Prostate gland (tissue), 2 donors: ENCODE data around the gene COPG2. TPM values are rescaled to one million over a fixed set of nuclear protein-coding genes. Genes with fewer than 3 reads are reported as not detected.
"Not testable (repeated sequence)": the region's sequence is repeated elsewhere in the genome, so short reads cannot be mapped to it uniquely, and the experiment has no call there.

ENCODE experiments used
- DNase-seq: peaks from one replicate; pipeline ENCODE4 v3.0.0-alpha.2; 2019; ENCODE audit warnings: low spot score
- H3K27ac ChIP-seq, 2 donors: fragments of 200-600 bp; sonication (generic); 2 replicates each; pipeline ENCODE4 v1.5.1; 2017 to 2019
- H3K27me3 ChIP-seq: fragments of 200-600 bp; sonication (generic); replicated peaks from 2 replicates; pipeline ENCODE4 v1.5.1; 2019; ENCODE audit not compliant: insufficient read depth
- H3K36me3 ChIP-seq, 2 donors: fragments of 200-600 bp; sonication (generic); 1 replicate in 1 of 2; 2 replicates in 1 of 2; pipeline versions ENCODE4 v1.5.1 to v1.8.1; 2017 to 2019
- H3K4me1 ChIP-seq: fragments of 200-600 bp; sonication (generic); replicated peaks from 2 replicates; pipeline ENCODE4 v1.5.1; 2019
- H3K4me3 ChIP-seq, 2 donors: fragments of 200-600 bp; sonication (generic); 2 replicates each; pipeline ENCODE4 v1.5.1; 2017 to 2019
- H3K9me3 ChIP-seq: fragments of 200-600 bp; sonication (generic); 2 replicates; pipeline ENCODE4 v1.5.1; 2017
- CTCF ChIP-seq, 4 experiments: fragments of 200-600 bp in 2 of 4; fragments of 450-650 bp in 2 of 4; sonication (generic) in 2 of 4; IDR thresholded peaks; 1 replicate in 3 of 4; 2 replicates in 1 of 4; pipeline ENCODE4 v1.5.1; 2016 to 2019; ENCODE audit warnings: antibody characterized with exemption in 4 of 4, mild to moderate bottlenecking in 2 of 4, moderate library complexity in 2 of 4
- POLR2A ChIP-seq: fragments of 450-650 bp; IDR thresholded peaks from one replicate; pipeline ENCODE4 v1.6.1; 2016; ENCODE audit warnings: antibody characterized with exemption, mild to moderate bottlenecking
- POLR2AphosphoS5 ChIP-seq: sonication (generic); formaldehyde crosslinking; IDR thresholded peaks from one replicate; pipeline ENCODE4 v1.6.1; 2017; ENCODE audit warnings: antibody characterized with exemption
- WGBS: methylation state at CpG from one replicate; pipeline ENCODE4 v1.1.5; 2018; 5-methylcytosine and 5-hydroxymethylcytosine counted together
- intact Hi-C: fragments of 100-400 bp; cut with DNase I; formaldehyde crosslinking; loops from one replicate; pipeline ENCODE4 v1.14.2; 2022
- total RNA-seq, 2 donors: library from RNA; depleted of rRNA; stranded (reverse); fragments of >200 nt; gene quantifications; one replicate each; pipeline ENCODE4 v1.1.0, GENCODE V29; 2016

COPG2 gene
- total RNA-seq, 2 donors from 2014 or later, result 15.3 to 46.1 TPM

- H3K27me3 ChIP-seq, result no peaks in the 10 kb centered on the region
- WGBS, result 80% methylated on average over 3 of the region's 3 CpGs
- intact Hi-C loops, result no loop called here
Observed at GRCh38 chr7:130598056-130598455, 70.5 kb downstream of the COPG2 start.

GRCh38 chr7:130595986-130596385, 72.6 kb downstream of the COPG2 start:
- intact Hi-C loops, result no loop called here
- no peaks in the 10 kb centered on the region for H3K4me1 ChIP-seq
- 96% methylated on average over 4 of the region's 4 CpGs for WGBS
- TF ChIP-seq POLR2A (no peak), CTCF (IDR thresholded peaks at IDR 0.05) (no peak), POLR2AphosphoS5 (no peak)
- no peak overlapping the region for H3K27ac ChIP-seq
- H3K9me3 ChIP-seq, result no peaks in the 10 kb centered on the region
- no peak for DNase-seq
- no peaks in the 10 kb centered on the region for H3K27me3 ChIP-seq
- no peaks in the 10 kb centered on the region for H3K36me3 ChIP-seq
- H3K4me3 ChIP-seq, result no peak overlapping the region

More at GRCh38 chr7:130598056-130598455, 70.5 kb downstream of the COPG2 start:
- no peak for DNase-seq
- no peak for TF ChIP-seq POLR2AphosphoS5
- TF ChIP-seq CTCF (IDR thresholded peaks at IDR 0.05), result no peak
- no peak for TF ChIP-seq POLR2A
- Histone ChIP-seq H3K27ac (no peak overlapping the region), H3K36me3 (no peaks in the 10 kb centered on the region), H3K4me3 (no peak overlapping the region), H3K4me1 (no peaks in the 10 kb centered on the region), H3K9me3 (no peaks in the 10 kb centered on the region)

- Histone ChIP-seq H3K4me1 (no peaks in the 10 kb centered on the region), H3K36me3 (no peaks in the 10 kb centered on the region), H3K27ac (no peak overlapping the region), H3K27me3 (no peaks in the 10 kb centered on the region), H3K9me3 (no peaks in the 10 kb centered on the region), H3K4me3 (no peak overlapping the region)
- TF ChIP-seq POLR2AphosphoS5 (no peak), CTCF (IDR thresholded peaks at IDR 0.05) (no peak), POLR2A (no peak)
- intact Hi-C loops, result no loop called here
- 96% methylated on average over 1 of the region's 1 CpG for WGBS
- no peak for DNase-seq
Observed at GRCh38 chr7:130593033-130593432, 75.5 kb downstream of the COPG2 start.

GRCh38 chr7:130591464-130591863, 77.1 kb downstream of the COPG2 start:
- H3K4me3 ChIP-seq, H3K4me1 ChIP-seq, DNase-seq, intact Hi-C loops, H3K27ac ChIP-seq, H3K9me3 ChIP-seq, H3K36me3 ChIP-seq, H3K27me3 ChIP-seq: not testable (repeated sequence)
- WGBS, result no CpG with 5 or more reads among the region's 30 CpGs

- H3K36me3 ChIP-seq, intact Hi-C loops, H3K4me3 ChIP-seq, H3K4me1 ChIP-seq, H3K27ac ChIP-seq, DNase-seq, H3K9me3 ChIP-seq, H3K27me3 ChIP-seq: not testable (repeated sequence)
- WGBS, result 98% methylated on average over 2 of the region's 2 CpGs
Observed at GRCh38 chr7:130585932-130586331, 82.6 kb downstream of the COPG2 start.

- H3K4me1 ChIP-seq, H3K27me3 ChIP-seq, DNase-seq, H3K4me3 ChIP-seq, H3K9me3 ChIP-seq, H3K27ac ChIP-seq, H3K36me3 ChIP-seq, intact Hi-C loops: not testable (repeated sequence)
- 90% methylated on average over 3 of the region's 3 CpGs for WGBS
Observed at GRCh38 chr7:130575110-130575509, 93.4 kb downstream of the COPG2 start.

GRCh38 chr7:130570144-130570543, 98.4 kb downstream of the COPG2 start:
- H3K36me3 ChIP-seq, H3K4me3 ChIP-seq, H3K27me3 ChIP-seq, H3K9me3 ChIP-seq, intact Hi-C loops, H3K4me1 ChIP-seq, H3K27ac ChIP-seq, DNase-seq: not testable (repeated sequence)
